K562 (cell line): ENCODE results near the gene HIVEP2. TPM values are rescaled to one million over a fixed set of nuclear protein-coding genes. Genes with fewer than 3 reads are reported as not detected.

ENCODE experiments used
- CAMTA2 ChIP-seq: fragments of 250-450 bp; sonication (Bioruptor Pico); conservative IDR thresholded peaks from 2 replicates; pipeline ENCODE4 v1.5.1; 2022
- DACH1 ChIP-seq: fragments of 450-650 bp; IDR thresholded peaks from 2 replicates; pipeline ENCODE4 v1.6.1; 2018; ENCODE audit not compliant: partially characterized antibody
- HNRNPH1 ChIP-seq: fragments of 200-400 bp; formaldehyde crosslinking; optimal IDR thresholded peaks from 2 replicates; pipeline ENCODE3; 2017; ENCODE audit warnings: low read depth, mild to moderate bottlenecking, low read length, moderate library complexity
- SOX6 ChIP-seq: fragments of 450-650 bp; IDR thresholded peaks from 2 replicates; pipeline ENCODE4 v1.6.1; 2014; ENCODE audit warnings: mild to moderate bottlenecking
- ZNF133 ChIP-seq: fragments of 250-450 bp; sonication (Bioruptor Pico); IDR thresholded peaks from 2 replicates; pipeline ENCODE4 v1.4.0; 2020; ENCODE audit warnings: mild to moderate bottlenecking
- polyA plus RNA-seq, 8 experiments: library from polyadenylated mRNA; depleted of rRNA in 4 of 8; stranded (reverse) in 5 of 8; unstranded in 3 of 8; fragments of >200 nt; fragmentation: Nextera tagmentation in 2 of 8; fragmentation: Illumina TruSeq in 1 of 8; extraction: Ambion mirVana in 2 of 8; extraction: Trizol in 1 of 8; gene quantifications; 2 replicates each; pipeline versions ENCODE4 v1.2.1 to v1.2.3, GENCODE V29; 2011 to 2014; ENCODE audit warnings: inconsistent platforms in 1 of 8, missing spikeins in 1 of 8
- total RNA-seq, 7 experiments: library from RNA; depleted of rRNA in 6 of 7; stranded (reverse); fragments of >200 nt in 6 of 7; fragmentation: Illumina TruSeq in 2 of 7; extraction: Trizol in 2 of 7; gene quantifications; 2 replicates each; pipeline versions ENCODE4 v1.2.1 to v1.2.3, GENCODE V29; 2011 to 2021; ENCODE audit warnings: low replicate concordance in 1 of 7
- TF ChIP-seq, protein P1 (sequence below): fragments of 200-800 bp; sonication (Bioruptor generic); IDR thresholded peaks from 2 replicates; pipeline ENCODE4 v1.6.1; 2016; ENCODE audit warnings: missing genetic modification characterization, missing compliant biosample characterization
- TF ChIP-seq, protein P2 (sequence below): fragments of 450-650 bp; IDR thresholded peaks from 2 replicates; pipeline ENCODE4 v1.6.1; 2016; ENCODE audit warnings: mild to moderate bottlenecking
- TF ChIP-seq, protein P3 (sequence below): fragments of 450-650 bp; IDR thresholded peaks from 2 replicates; pipeline ENCODE4 v1.7.1; 2018; ENCODE audit warnings: mild to moderate bottlenecking, low read depth; ENCODE audit not compliant: partially characterized antibody
- TF ChIP-seq, protein P4 (sequence below): fragments of 450-650 bp; IDR thresholded peaks from 2 replicates; pipeline ENCODE4 v1.6.1; 2017; ENCODE audit warnings: antibody characterized with exemption, mild to moderate bottlenecking

Gene HIVEP2
- total and polyA plus RNA-seq, 9 of the 15 experiments (the other 6 are each of a cell fraction or from before 2014, with no cell fraction given), result under 0.01 to 1.2 (median 0.31) TPM

DNA sequence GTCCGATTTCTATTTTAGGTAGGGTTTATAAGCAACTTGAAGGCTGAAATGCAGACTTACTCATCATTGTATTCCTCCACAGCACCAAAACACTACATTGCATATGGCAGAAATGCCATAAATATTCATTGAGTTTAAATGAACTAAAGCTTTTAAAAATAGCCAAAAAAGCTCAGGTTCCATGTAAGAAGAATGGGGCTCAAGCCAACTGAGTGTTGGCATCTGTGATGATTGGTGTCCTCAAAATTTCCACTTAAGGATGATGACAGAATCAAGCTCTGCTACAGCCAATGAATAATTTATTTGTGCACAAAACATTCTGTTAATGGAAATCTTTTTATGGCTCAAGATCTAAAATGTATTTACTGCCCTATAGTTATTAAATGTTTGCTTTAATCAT, 115.4 kb downstream of the HIVEP2 start (continued):
- TF ChIP-seq, protein P1, sequence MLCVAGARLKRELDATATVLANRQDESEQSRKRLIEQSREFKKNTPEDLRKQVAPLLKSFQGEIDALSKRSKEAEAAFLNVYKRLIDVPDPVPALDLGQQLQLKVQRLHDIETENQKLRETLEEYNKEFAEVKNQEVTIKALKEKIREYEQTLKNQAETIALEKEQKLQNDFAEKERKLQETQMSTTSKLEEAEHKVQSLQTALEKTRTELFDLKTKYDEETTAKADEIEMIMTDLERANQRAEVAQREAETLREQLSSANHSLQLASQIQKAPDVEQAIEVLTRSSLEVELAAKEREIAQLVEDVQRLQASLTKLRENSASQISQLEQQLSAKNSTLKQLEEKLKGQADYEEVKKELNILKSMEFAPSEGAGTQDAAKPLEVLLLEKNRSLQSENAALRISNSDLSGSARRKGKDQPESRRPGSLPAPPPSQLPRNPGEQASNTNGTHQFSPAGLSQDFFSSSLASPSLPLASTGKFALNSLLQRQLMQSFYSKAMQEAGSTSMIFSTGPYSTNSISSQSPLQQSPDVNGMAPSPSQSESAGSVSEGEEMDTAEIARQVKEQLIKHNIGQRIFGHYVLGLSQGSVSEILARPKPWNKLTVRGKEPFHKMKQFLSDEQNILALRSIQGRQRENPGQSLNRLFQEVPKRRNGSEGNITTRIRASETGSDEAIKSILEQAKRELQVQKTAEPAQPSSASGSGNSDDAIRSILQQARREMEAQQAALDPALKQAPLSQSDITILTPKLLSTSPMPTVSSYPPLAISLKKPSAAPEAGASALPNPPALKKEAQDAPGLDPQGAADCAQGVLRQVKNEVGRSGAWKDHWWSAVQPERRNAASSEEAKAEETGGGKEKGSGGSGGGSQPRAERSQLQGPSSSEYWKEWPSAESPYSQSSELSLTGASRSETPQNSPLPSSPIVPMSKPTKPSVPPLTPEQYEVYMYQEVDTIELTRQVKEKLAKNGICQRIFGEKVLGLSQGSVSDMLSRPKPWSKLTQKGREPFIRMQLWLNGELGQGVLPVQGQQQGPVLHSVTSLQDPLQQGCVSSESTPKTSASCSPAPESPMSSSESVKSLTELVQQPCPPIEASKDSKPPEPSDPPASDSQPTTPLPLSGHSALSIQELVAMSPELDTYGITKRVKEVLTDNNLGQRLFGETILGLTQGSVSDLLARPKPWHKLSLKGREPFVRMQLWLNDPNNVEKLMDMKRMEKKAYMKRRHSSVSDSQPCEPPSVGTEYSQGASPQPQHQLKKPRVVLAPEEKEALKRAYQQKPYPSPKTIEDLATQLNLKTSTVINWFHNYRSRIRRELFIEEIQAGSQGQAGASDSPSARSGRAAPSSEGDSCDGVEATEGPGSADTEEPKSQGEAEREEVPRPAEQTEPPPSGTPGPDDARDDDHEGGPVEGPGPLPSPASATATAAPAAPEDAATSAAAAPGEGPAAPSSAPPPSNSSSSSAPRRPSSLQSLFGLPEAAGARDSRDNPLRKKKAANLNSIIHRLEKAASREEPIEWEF, result no peak
- TF ChIP-seq ZNF133 (CRISPR knock-in tag), result no peak
- no peak for TF ChIP-seq SOX6
- TF ChIP-seq DACH1, result no peak
- no peak for TF ChIP-seq HNRNPH1
- TF ChIP-seq, protein P2, sequence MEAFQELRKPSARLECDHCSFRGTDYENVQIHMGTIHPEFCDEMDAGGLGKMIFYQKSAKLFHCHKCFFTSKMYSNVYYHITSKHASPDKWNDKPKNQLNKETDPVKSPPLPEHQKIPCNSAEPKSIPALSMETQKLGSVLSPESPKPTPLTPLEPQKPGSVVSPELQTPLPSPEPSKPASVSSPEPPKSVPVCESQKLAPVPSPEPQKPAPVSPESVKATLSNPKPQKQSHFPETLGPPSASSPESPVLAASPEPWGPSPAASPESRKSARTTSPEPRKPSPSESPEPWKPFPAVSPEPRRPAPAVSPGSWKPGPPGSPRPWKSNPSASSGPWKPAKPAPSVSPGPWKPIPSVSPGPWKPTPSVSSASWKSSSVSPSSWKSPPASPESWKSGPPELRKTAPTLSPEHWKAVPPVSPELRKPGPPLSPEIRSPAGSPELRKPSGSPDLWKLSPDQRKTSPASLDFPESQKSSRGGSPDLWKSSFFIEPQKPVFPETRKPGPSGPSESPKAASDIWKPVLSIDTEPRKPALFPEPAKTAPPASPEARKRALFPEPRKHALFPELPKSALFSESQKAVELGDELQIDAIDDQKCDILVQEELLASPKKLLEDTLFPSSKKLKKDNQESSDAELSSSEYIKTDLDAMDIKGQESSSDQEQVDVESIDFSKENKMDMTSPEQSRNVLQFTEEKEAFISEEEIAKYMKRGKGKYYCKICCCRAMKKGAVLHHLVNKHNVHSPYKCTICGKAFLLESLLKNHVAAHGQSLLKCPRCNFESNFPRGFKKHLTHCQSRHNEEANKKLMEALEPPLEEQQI, result no peak
- TF ChIP-seq, protein P3, sequence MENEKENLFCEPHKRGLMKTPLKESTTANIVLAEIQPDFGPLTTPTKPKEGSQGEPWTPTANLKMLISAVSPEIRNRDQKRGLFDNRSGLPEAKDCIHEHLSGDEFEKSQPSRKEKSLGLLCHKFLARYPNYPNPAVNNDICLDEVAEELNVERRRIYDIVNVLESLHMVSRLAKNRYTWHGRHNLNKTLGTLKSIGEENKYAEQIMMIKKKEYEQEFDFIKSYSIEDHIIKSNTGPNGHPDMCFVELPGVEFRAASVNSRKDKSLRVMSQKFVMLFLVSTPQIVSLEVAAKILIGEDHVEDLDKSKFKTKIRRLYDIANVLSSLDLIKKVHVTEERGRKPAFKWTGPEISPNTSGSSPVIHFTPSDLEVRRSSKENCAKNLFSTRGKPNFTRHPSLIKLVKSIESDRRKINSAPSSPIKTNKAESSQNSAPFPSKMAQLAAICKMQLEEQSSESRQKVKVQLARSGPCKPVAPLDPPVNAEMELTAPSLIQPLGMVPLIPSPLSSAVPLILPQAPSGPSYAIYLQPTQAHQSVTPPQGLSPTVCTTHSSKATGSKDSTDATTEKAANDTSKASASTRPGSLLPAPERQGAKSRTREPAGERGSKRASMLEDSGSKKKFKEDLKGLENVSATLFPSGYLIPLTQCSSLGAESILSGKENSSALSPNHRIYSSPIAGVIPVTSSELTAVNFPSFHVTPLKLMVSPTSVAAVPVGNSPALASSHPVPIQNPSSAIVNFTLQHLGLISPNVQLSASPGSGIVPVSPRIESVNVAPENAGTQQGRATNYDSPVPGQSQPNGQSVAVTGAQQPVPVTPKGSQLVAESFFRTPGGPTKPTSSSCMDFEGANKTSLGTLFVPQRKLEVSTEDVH, result no peak
- TF ChIP-seq, protein P4, sequence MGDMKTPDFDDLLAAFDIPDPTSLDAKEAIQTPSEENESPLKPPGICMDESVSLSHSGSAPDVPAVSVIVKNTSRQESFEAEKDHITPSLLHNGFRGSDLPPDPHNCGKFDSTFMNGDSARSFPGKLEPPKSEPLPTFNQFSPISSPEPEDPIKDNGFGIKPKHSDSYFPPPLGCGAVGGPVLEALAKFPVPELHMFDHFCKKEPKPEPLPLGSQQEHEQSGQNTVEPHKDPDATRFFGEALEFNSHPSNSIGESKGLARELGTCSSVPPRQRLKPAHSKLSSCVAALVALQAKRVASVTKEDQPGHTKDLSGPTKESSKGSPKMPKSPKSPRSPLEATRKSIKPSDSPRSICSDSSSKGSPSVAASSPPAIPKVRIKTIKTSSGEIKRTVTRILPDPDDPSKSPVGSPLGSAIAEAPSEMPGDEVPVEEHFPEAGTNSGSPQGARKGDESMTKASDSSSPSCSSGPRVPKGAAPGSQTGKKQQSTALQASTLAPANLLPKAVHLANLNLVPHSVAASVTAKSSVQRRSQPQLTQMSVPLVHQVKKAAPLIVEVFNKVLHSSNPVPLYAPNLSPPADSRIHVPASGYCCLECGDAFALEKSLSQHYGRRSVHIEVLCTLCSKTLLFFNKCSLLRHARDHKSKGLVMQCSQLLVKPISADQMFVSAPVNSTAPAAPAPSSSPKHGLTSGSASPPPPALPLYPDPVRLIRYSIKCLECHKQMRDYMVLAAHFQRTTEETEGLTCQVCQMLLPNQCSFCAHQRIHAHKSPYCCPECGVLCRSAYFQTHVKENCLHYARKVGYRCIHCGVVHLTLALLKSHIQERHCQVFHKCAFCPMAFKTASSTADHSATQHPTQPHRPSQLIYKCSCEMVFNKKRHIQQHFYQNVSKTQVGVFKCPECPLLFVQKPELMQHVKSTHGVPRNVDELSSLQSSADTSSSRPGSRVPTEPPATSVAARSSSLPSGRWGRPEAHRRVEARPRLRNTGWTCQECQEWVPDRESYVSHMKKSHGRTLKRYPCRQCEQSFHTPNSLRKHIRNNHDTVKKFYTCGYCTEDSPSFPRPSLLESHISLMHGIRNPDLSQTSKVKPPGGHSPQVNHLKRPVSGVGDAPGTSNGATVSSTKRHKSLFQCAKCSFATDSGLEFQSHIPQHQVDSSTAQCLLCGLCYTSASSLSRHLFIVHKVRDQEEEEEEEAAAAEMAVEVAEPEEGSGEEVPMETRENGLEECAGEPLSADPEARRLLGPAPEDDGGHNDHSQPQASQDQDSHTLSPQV, result no peak
- TF ChIP-seq CAMTA2 (CRISPR knock-in tag), result no peak
